Effector memory CD4-positive, alpha-beta T cell (primary cell): ENCODE data around the gene MSL2.
"Not testable (repeated sequence)": the region's sequence is repeated elsewhere in the genome, so short reads cannot be mapped to it uniquely, and the experiment has no call there.

Experiments
- DNase-seq, 3 donors: peaks; one replicate each; pipeline ENCODE4 v3.0.0-alpha.2; 2020
- H3K27ac ChIP-seq: 2 replicates; pipeline ENCODE4 v1.7.0; 2013; ENCODE audit warnings: mild to moderate bottlenecking, low read length, moderate library complexity; ENCODE audit not compliant: insufficient read depth, poor library complexity, severe bottlenecking
- H3K27me3 ChIP-seq: replicated peaks from 2 replicates; pipeline ENCODE4 v1.7.0; 2013; ENCODE audit warnings: mild to moderate bottlenecking, low read length; ENCODE audit not compliant: insufficient read depth, control insufficient read depth, poor library complexity, severe bottlenecking
- H3K36me3 ChIP-seq: 2 replicates; pipeline ENCODE4 v1.7.0; 2013; ENCODE audit warnings: mild to moderate bottlenecking, low read length, moderate library complexity; ENCODE audit not compliant: control insufficient read depth, insufficient read depth
- H3K4me1 ChIP-seq: 2 replicates; pipeline ENCODE4 v1.7.0; 2013; ENCODE audit warnings: low read length, mild to moderate bottlenecking; ENCODE audit not compliant: control insufficient read depth, insufficient read depth, poor library complexity, severe bottlenecking
- H3K4me3 ChIP-seq: 2 replicates; pipeline ENCODE4 v1.7.0; 2013; ENCODE audit warnings: low read length, low read depth, mild to moderate bottlenecking; ENCODE audit not compliant: insufficient read depth, poor library complexity, severe bottlenecking
- H3K9me3 ChIP-seq: 2 replicates; pipeline ENCODE4 v1.7.0; 2013; ENCODE audit warnings: mild to moderate bottlenecking, low read length, moderate library complexity; ENCODE audit not compliant: control insufficient read depth
- total RNA-seq, 3 donors: gene quantifications; one replicate each; lab custom pipeline; 2026; lab: John Stamatoyannopoulos, UW

The MSL2 gene
- total RNA-seq = 172 to 342 (median 236) reads per million in 3 donors

GRCh38 chr3:136196064-136196400 is at the start of gene MSL2:
TSS of gene MSL2 (minus strand) at chr3:136196335. CDS start at chr3:136195113, 1,222 bp downstream.
- Histone ChIP-seq H3K27ac (peak within 1 kb of the TSS; percentile 99), H3K4me1 (peaks cover 18% of the 10 kb centered on the region), H3K4me3 (peak within 1 kb of the TSS; percentile 78), H3K36me3 (no peaks in the 10 kb centered on the region), H3K9me3 (no peaks in the 10 kb centered on the region), H3K27me3 (no peaks in the 10 kb centered on the region)
- no peak for DNase-seq

- peaks cover under 1% of the 10 kb centered on the region for H3K4me1 ChIP-seq
- no peak overlapping the region for H3K4me3 ChIP-seq
- H3K36me3 ChIP-seq = no peaks in the 10 kb centered on the region
- no peaks in the 10 kb centered on the region for H3K9me3 ChIP-seq
- no peak overlapping the region for H3K27ac ChIP-seq
- no peaks in the 10 kb centered on the region for H3K27me3 ChIP-seq
- no peak for DNase-seq
These were observed 49.6 kb upstream of the MSL2 start for GRCh38 chr3:136245691-136246090.

- Histone ChIP-seq H3K36me3 (no peaks in the 10 kb centered on the region), H3K4me3 (no peak overlapping the region), H3K4me1 (no peaks in the 10 kb centered on the region), H3K27me3 (no peaks in the 10 kb centered on the region), H3K9me3 (no peaks in the 10 kb centered on the region), H3K27ac (no peak overlapping the region)
- DNase-seq = no peak
These were observed 43.0 kb upstream of the MSL2 start for GRCh38 chr3:136239094-136239493.

GRCh38 chr3:136237961-136238649 is 42.0 kb upstream of the MSL2 start:
- no peaks in the 10 kb centered on the region for H3K4me1 ChIP-seq
- no peaks in the 10 kb centered on the region for H3K27me3 ChIP-seq
- no peak overlapping the region for H3K27ac ChIP-seq
- H3K36me3 ChIP-seq = no peaks in the 10 kb centered on the region
- no peak for DNase-seq
- no peak overlapping the region for H3K4me3 ChIP-seq
- H3K9me3 ChIP-seq = no peaks in the 10 kb centered on the region

GRCh38 chr3:136237103-136237502 is 41.0 kb upstream of the MSL2 start:
- Histone ChIP-seq H3K4me1 (no peaks in the 10 kb centered on the region), H3K27ac (no peak overlapping the region), H3K9me3 (no peaks in the 10 kb centered on the region), H3K4me3 (no peak overlapping the region), H3K27me3 (no peaks in the 10 kb centered on the region), H3K36me3 (no peaks in the 10 kb centered on the region)
- no peak for DNase-seq

- Histone ChIP-seq H3K9me3 (no peaks in the 10 kb centered on the region), H3K4me1 (no peaks in the 10 kb centered on the region), H3K27ac (no peak overlapping the region), H3K27me3 (no peaks in the 10 kb centered on the region), H3K4me3 (no peak overlapping the region), H3K36me3 (no peaks in the 10 kb centered on the region)
- DNase-seq = no peak
These were observed 40.0 kb upstream of the MSL2 start for GRCh38 chr3:136236109-136236508.

GRCh38 chr3:136235545-136235944 is 39.4 kb upstream of the MSL2 start:
- no peaks in the 10 kb centered on the region for H3K4me1 ChIP-seq
- no peaks in the 10 kb centered on the region for H3K9me3 ChIP-seq
- H3K27ac ChIP-seq = no peak overlapping the region
- no peak overlapping the region for H3K4me3 ChIP-seq
- H3K36me3 ChIP-seq = no peaks in the 10 kb centered on the region
- no peak for DNase-seq
- H3K27me3 ChIP-seq = no peaks in the 10 kb centered on the region

- Histone ChIP-seq H3K9me3 (no peaks in the 10 kb centered on the region), H3K27ac (no peak overlapping the region), H3K4me3 (no peak overlapping the region), H3K4me1 (no peaks in the 10 kb centered on the region), H3K27me3 (no peaks in the 10 kb centered on the region), H3K36me3 (no peaks in the 10 kb centered on the region)
- DNase-seq = no peak
These were observed 36.3 kb upstream of the MSL2 start for GRCh38 chr3:136232413-136232812.

GRCh38 chr3:136222746-136223145 is 26.6 kb upstream of the MSL2 start:
- not testable (repeated sequence) for H3K27me3 ChIP-seq, H3K27ac ChIP-seq, DNase-seq, H3K36me3 ChIP-seq, H3K4me3 ChIP-seq, H3K9me3 ChIP-seq, H3K4me1 ChIP-seq

GRCh38 chr3:136211547-136211946 is 15.4 kb upstream of the MSL2 start:
- Histone ChIP-seq H3K9me3 (no peaks in the 10 kb centered on the region), H3K36me3 (no peaks in the 10 kb centered on the region), H3K4me3 (no peak overlapping the region), H3K27ac (no peak overlapping the region), H3K4me1 (no peaks in the 10 kb centered on the region), H3K27me3 (no peaks in the 10 kb centered on the region)
- DNase-seq = no peak
